Ascending aorta (tissue), 2 donors: ENCODE data around the gene SMAD1. TPM values are rescaled to one million over a fixed set of nuclear protein-coding genes. Genes with fewer than 3 reads are reported as not detected.

Source experiments
- DNase-seq, 2 donors: peaks; one replicate each; pipeline ENCODE4 v3.0.0-alpha.2; 2019; ENCODE audit warnings: low spot score in 2 of 2
- H3K27ac ChIP-seq, 2 donors: fragments of 200-600 bp; sonication (generic); one replicate each; pipeline ENCODE4 v1.5.1; 2016 to 2017; ENCODE audit warnings: mild to moderate bottlenecking in 1 of 2
- H3K27me3 ChIP-seq: fragments of 200-600 bp; sonication (generic); one replicate; pipeline ENCODE4 v1.5.1; 2017
- H3K36me3 ChIP-seq, 2 donors: fragments of 200-600 bp; sonication (generic); one replicate each; pipeline ENCODE4 v1.5.1; 2016
- H3K4me1 ChIP-seq, 2 donors: fragments of 200-600 bp; sonication (generic); one replicate each; pipeline ENCODE4 v1.5.1; 2016 to 2017; ENCODE audit warnings: mild to moderate bottlenecking in 1 of 2
- H3K4me3 ChIP-seq, 2 donors: fragments of 200-600 bp; sonication (generic); one replicate each; pipeline ENCODE4 v1.5.1; 2016 to 2017; ENCODE audit warnings: mild to moderate bottlenecking in 1 of 2
- H3K9me3 ChIP-seq, 2 donors: fragments of 200-600 bp; sonication (generic); one replicate each; pipeline ENCODE4 v1.5.1; 2016
- CTCF ChIP-seq, 3 experiments: fragments of 200-600 bp in 2 of 3; fragments of 450-650 bp in 1 of 3; sonication (generic) in 2 of 3; IDR thresholded peaks; one replicate each; pipeline ENCODE4 v1.5.1; 2016 to 2019; ENCODE audit warnings: antibody characterized with exemption in 3 of 3, mild to moderate bottlenecking in 1 of 3, moderate library complexity in 1 of 3
- intact Hi-C: fragments of 100-400 bp; cut with DNase I; formaldehyde crosslinking; loops from one replicate; pipeline ENCODE4 v1.15.1; 2023
- total RNA-seq: library from RNA; depleted of rRNA; stranded (reverse); fragments of >200 nt; gene quantifications from one replicate; pipeline ENCODE4 v1.1.0, GENCODE V29; 2016

SMAD1 gene
- total RNA-seq, 1 donor from 2014 or later = 20.1 TPM

GRCh38 chr4:145487631-145488030 lies 6.0 kb downstream of the SMAD1 start:
- Histone ChIP-seq H3K4me1 (no peaks in the 10 kb centered on the region), H3K4me3 (no peak overlapping the region), H3K36me3 (no peaks in the 10 kb centered on the region), H3K27me3 (no peaks in the 10 kb centered on the region), H3K9me3 (no peaks in the 10 kb centered on the region), H3K27ac (no peak overlapping the region)
- intact Hi-C loops = loop anchor here (10.0 kb wide), 1 partner anchor 397 kb away; no protein-coding TSS in a partner anchor
- DNase-seq = no peak
- TF ChIP-seq CTCF (IDR thresholded peaks at IDR 0.05) = no peak

GRCh38 chr4:145488310-145488709 lies 6.7 kb downstream of the SMAD1 start:
- DNase-seq = no peak
- H3K4me1 ChIP-seq = no peaks in the 10 kb centered on the region
- intact Hi-C loops = loop anchor here (10.0 kb wide), 1 partner anchor 396 kb away; no protein-coding TSS in a partner anchor
- H3K27me3 ChIP-seq = no peaks in the 10 kb centered on the region
- H3K36me3 ChIP-seq = no peaks in the 10 kb centered on the region
- H3K27ac ChIP-seq = no peak overlapping the region
- H3K9me3 ChIP-seq = no peaks in the 10 kb centered on the region
- no peak overlapping the region for H3K4me3 ChIP-seq
- TF ChIP-seq CTCF (IDR thresholded peaks at IDR 0.05) = no peak

GRCh38 chr4:145489556-145489955 lies 7.9 kb downstream of the SMAD1 start:
- no peaks in the 10 kb centered on the region for H3K4me1 ChIP-seq
- intact Hi-C loops = loop anchor here (10.0 kb wide), 1 partner anchor 395 kb away; no protein-coding TSS in a partner anchor
- H3K9me3 ChIP-seq = no peaks in the 10 kb centered on the region
- H3K36me3 ChIP-seq = no peaks in the 10 kb centered on the region
- no peak overlapping the region for H3K27ac ChIP-seq
- no peak for TF ChIP-seq CTCF (IDR thresholded peaks at IDR 0.05)
- H3K27me3 ChIP-seq = no peaks in the 10 kb centered on the region
- no peak overlapping the region for H3K4me3 ChIP-seq
- no peak for DNase-seq

GRCh38 chr4:145490361-145490760 lies 8.7 kb downstream of the SMAD1 start:
- Histone ChIP-seq H3K4me1 (no peaks in the 10 kb centered on the region), H3K27me3 (no peaks in the 10 kb centered on the region), H3K27ac (no peak overlapping the region), H3K36me3 (no peaks in the 10 kb centered on the region), H3K9me3 (no peaks in the 10 kb centered on the region), H3K4me3 (no peak overlapping the region)
- no peak for DNase-seq
- intact Hi-C loops = no loop called here
- no peak for TF ChIP-seq CTCF (IDR thresholded peaks at IDR 0.05)

GRCh38 chr4:145490796-145491195 lies 9.1 kb downstream of the SMAD1 start:
- intact Hi-C loops = no loop called here
- TF ChIP-seq CTCF (IDR thresholded peaks at IDR 0.05) = no peak
- no peak for DNase-seq
- Histone ChIP-seq H3K27ac (no peak overlapping the region), H3K27me3 (no peaks in the 10 kb centered on the region), H3K4me1 (no peaks in the 10 kb centered on the region), H3K36me3 (no peaks in the 10 kb centered on the region), H3K9me3 (no peaks in the 10 kb centered on the region), H3K4me3 (no peak overlapping the region)

GRCh38 chr4:145492376-145492775 lies 10.7 kb downstream of the SMAD1 start:
- intact Hi-C loops = no loop called here
- H3K36me3 ChIP-seq = no peaks in the 10 kb centered on the region
- H3K4me3 ChIP-seq = no peak overlapping the region
- no peaks in the 10 kb centered on the region for H3K9me3 ChIP-seq
- H3K27ac ChIP-seq = no peak overlapping the region
- H3K27me3 ChIP-seq = no peaks in the 10 kb centered on the region
- TF ChIP-seq CTCF (IDR thresholded peaks at IDR 0.05) = no peak
- H3K4me1 ChIP-seq = no peaks in the 10 kb centered on the region
- no peak for DNase-seq
